ENCODE measurements around the gene GGA1. TPM values are rescaled to one million over a fixed set of nuclear protein-coding genes. Genes with fewer than 3 reads are reported as not detected.

Gene GGA1
- polyA plus RNA-seq, 1 of the 3 experiments (the other 2 are of a cell fraction) = 81.1 TPM

GRCh38 chr22:37643225-37643847 lies 34.7 kb downstream of the GGA1 start:
- Histone ChIP-seq H3K9me3 (no peaks in the 10 kb centered on the region), H3K79me2 (ENCODE audit: insufficient read depth) (peaks cover 7% of the 10 kb centered on the region; the same call in 1 of the 2 replicates), H3K9me2 (no peaks in the 10 kb centered on the region), H3K27ac (ENCODE audit: low read depth in 2 of 2, low read length in 1 of 2) (no peak overlapping the region; a peak in 1 of 4 replicates), H4K20me1 (ENCODE audit: insufficient read depth) (0 out of 2 replicates have a peak, but pooled peaks cover 4% of the 10 kb centered on the region), H3K4me3 (ENCODE audit: low read depth in 2 of 2, low read length in 1 of 2) (peak overlapping the region in 1 of 2 experiments; percentile 42; a peak in 1 of 4 replicates), H2AFZ (ENCODE audit: low read depth) (no peak overlapping the region), H3K4me1 (ENCODE audit: control insufficient read depth in 1 of 2, insufficient read depth in 2 of 2, low read depth in 1 of 2, low read length in 1 of 2) (peaks cover 4 to 26% of the 10 kb centered on the region in 2 experiments; a peak in 2 of 4 replicates), H3K36me3 (replicated peaks in 1 of 2; ENCODE audit: control insufficient read depth in 1 of 2, insufficient read depth in 2 of 2, low read length in 1 of 2) (peaks cover 8 to 9% of the 10 kb centered on the region in 2 experiments), H3F3A (replicated peaks; ENCODE audit: insufficient read depth) (peaks cover 4% of the 10 kb centered on the region), H3K27me3 (ENCODE audit: insufficient read depth) (no peaks in the 10 kb centered on the region), H3K9ac (no peak overlapping the region), H3K4me2 (0 out of 2 replicates have a peak overlapping the region, but pooled peaks have one; percentile 33)
- ChIA-PET POLR2A (interaction anchor here (0.5 to 2.7 kb wide), 10 partner anchors 8 to 43 kb away, joined by 3 to 21 read pairs (median 4); partner anchors contain the start of genes NOL12 and PDXP), CTCF (interaction anchor here (0.5 to 34.3 kb wide), 36 partner anchors 13 to 220 kb away, joined by 3 to 898 read pairs (median 5); partner anchors contain the start of genes GGA1, LGALS1, NOL12 and PDXP)
- TF ChIP-seq, protein P1, sequence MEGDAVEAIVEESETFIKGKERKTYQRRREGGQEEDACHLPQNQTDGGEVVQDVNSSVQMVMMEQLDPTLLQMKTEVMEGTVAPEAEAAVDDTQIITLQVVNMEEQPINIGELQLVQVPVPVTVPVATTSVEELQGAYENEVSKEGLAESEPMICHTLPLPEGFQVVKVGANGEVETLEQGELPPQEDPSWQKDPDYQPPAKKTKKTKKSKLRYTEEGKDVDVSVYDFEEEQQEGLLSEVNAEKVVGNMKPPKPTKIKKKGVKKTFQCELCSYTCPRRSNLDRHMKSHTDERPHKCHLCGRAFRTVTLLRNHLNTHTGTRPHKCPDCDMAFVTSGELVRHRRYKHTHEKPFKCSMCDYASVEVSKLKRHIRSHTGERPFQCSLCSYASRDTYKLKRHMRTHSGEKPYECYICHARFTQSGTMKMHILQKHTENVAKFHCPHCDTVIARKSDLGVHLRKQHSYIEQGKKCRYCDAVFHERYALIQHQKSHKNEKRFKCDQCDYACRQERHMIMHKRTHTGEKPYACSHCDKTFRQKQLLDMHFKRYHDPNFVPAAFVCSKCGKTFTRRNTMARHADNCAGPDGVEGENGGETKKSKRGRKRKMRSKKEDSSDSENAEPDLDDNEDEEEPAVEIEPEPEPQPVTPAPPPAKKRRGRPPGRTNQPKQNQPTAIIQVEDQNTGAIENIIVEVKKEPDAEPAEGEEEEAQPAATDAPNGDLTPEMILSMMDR (IDR thresholded peaks at IDR 0.05) = peak; percentile 90
- TF ChIP-seq SMC3 (IDR thresholded peaks at IDR 0.05; ENCODE audit: low read depth, low read length) (peak; percentile 89), NFIC (IDR thresholded peaks at IDR 0.05; ENCODE audit: borderline replicate concordance) (no peak), RAD21 (IDR thresholded peaks at IDR 0.05; ENCODE audit: low read length) (peak; percentile 76)
- WGBS (ENCODE audit: low lambda C conversion rate) = 48% methylated on average over 6 of the region's 9 CpGs
- peak; percentile 91 for DNase-seq

GRCh38 chr22:37647317-37647716 lies 38.7 kb downstream of the GGA1 start:
- CTCF ChIA-PET = interaction anchor here (1.4 to 44.3 kb wide), 3 partner anchors 13 to 41 kb away, joined by 6 to 898 read pairs (median 898); partner anchors contain the start of genes LGALS1, NOL12, PDXP and SH3BP1

More at GRCh38 chr22:37647317-37647716, 38.7 kb downstream of the GGA1 start:
- Histone ChIP-seq H3K9me3 (no peaks in the 10 kb centered on the region), H3K79me2 (ENCODE audit: insufficient read depth) (no peaks in the 10 kb centered on the region), H3K4me3 (ENCODE audit: low read depth in 2 of 2, low read length in 1 of 2) (no peak overlapping the region), H3F3A (replicated peaks; ENCODE audit: insufficient read depth) (no peaks in the 10 kb centered on the region), H3K4me2 (no peak overlapping the region), H3K9ac (no peak overlapping the region), H2AFZ (ENCODE audit: low read depth) (no peak overlapping the region), H3K36me3 (replicated peaks in 1 of 2; ENCODE audit: control insufficient read depth in 1 of 2, insufficient read depth in 2 of 2, low read length in 1 of 2) (peaks cover 11 to 14% of the 10 kb centered on the region in 2 experiments), H3K4me1 (ENCODE audit: control insufficient read depth in 1 of 2, insufficient read depth in 2 of 2, low read depth in 1 of 2, low read length in 1 of 2) (peaks cover 0 to 6% of the 10 kb centered on the region in 2 experiments; a peak in 1 of 4 replicates), H3K9me2 (no peaks in the 10 kb centered on the region), H3K27me3 (ENCODE audit: insufficient read depth) (no peaks in the 10 kb centered on the region), H4K20me1 (ENCODE audit: insufficient read depth) (0 out of 2 replicates have a peak, but pooled peaks cover 4% of the 10 kb centered on the region), H3K27ac (ENCODE audit: low read depth in 2 of 2, low read length in 1 of 2) (no peak overlapping the region)
- no peak for DNase-seq
- TF ChIP-seq ZBTB33 (IDR thresholded peaks at IDR 0.05; ENCODE audit: borderline replicate concordance, low read depth) (no peak), MXI1 (IDR thresholded peaks at IDR 0.05; ENCODE audit: low read depth, low read length) (no peak), JUND (IDR thresholded peaks at IDR 0.05) (no peak), GABPA (IDR thresholded peaks at IDR 0.05; ENCODE audit: low read depth) (no peak), RXRA (IDR thresholded peaks at IDR 0.05; ENCODE audit: borderline replicate concordance, low read depth) (no peak), POLR2AphosphoS5 (IDR thresholded peaks at IDR 0.05; ENCODE audit: low read depth, low read length) (no peak), CHD2 (IDR thresholded peaks at IDR 0.05; ENCODE audit: low read length, partially characterized antibody) (no peak), FOXM1 (IDR thresholded peaks at IDR 0.05; ENCODE audit: low read depth) (no peak)
- POLR2A ChIA-PET = no interaction called here
- 94% methylated on average over 6 of the region's 9 CpGs for WGBS (ENCODE audit: low lambda C conversion rate)
